ENCODE measurements around the gene MUC6. TPM values are rescaled to one million over a fixed set of nuclear protein-coding genes. Genes with fewer than 3 reads are reported as not detected.

The MUC6 gene
- total RNA-seq, 1 donor from 2014 or later: 1.0 TPM

GRCh38 chr11:1012740-1013630 lies 23.5 kb downstream of the MUC6 start:
- ATAC-seq (no peak), DNase-seq (ENCODE audit: low spot score) (no peak)

GRCh38 chr11:1012291-1012690 lies 24.2 kb downstream of the MUC6 start:
- ATAC-seq: no peak
- no peak for DNase-seq (ENCODE audit: low spot score)

GRCh38 chr11:1011320-1011698 lies 25.2 kb downstream of the MUC6 start:
- DNase-seq (ENCODE audit: low spot score) (no peak), ATAC-seq (no peak)

GRCh38 chr11:1010551-1011319 lies 25.8 kb downstream of the MUC6 start:
- ATAC-seq (no peak), DNase-seq (ENCODE audit: low spot score) (no peak)

- DNase-seq (ENCODE audit: low spot score) (no peak), ATAC-seq (no peak)
Measured at GRCh38 chr11:1009991-1010390, 26.5 kb downstream of the MUC6 start.

GRCh38 chr11:1009371-1009770 lies 27.1 kb downstream of the MUC6 start:
- no peak for DNase-seq (ENCODE audit: low spot score)
- ATAC-seq: no peak

- ATAC-seq (no peak), DNase-seq (ENCODE audit: low spot score) (no peak)
Measured at GRCh38 chr11:1008803-1009145, 27.7 kb downstream of the MUC6 start.

GRCh38 chr11:1008001-1008802 lies 28.3 kb downstream of the MUC6 start:
- ATAC-seq (no peak), DNase-seq (ENCODE audit: low spot score) (no peak)

- ATAC-seq: no peak
- no peak for DNase-seq (ENCODE audit: low spot score)
Measured at GRCh38 chr11:1007279-1007678, 29.2 kb downstream of the MUC6 start.

- DNase-seq (ENCODE audit: low spot score) (no peak), ATAC-seq (no peak)
Measured at GRCh38 chr11:1006762-1007161, 29.8 kb downstream of the MUC6 start.

GRCh38 chr11:1005928-1006327 lies 30.6 kb downstream of the MUC6 start:
- DNase-seq (ENCODE audit: low spot score): no peak
- no peak for ATAC-seq

- ATAC-seq: no peak
- DNase-seq (ENCODE audit: low spot score): no peak
Measured at GRCh38 chr11:1003159-1003558, 33.4 kb downstream of the MUC6 start.

GRCh38 chr11:1002406-1002984 lies 34.0 kb downstream of the MUC6 start:
- DNase-seq (ENCODE audit: low spot score) (no peak), ATAC-seq (no peak)

- DNase-seq (ENCODE audit: low spot score) (no peak), ATAC-seq (no peak)
Measured at GRCh38 chr11:1001617-1002405, 34.7 kb downstream of the MUC6 start.

GRCh38 chr11:1000357-1001278 lies 35.9 kb downstream of the MUC6 start:
- ATAC-seq: no peak
- DNase-seq (ENCODE audit: low spot score): no peak

- ATAC-seq (peak; percentile 73), DNase-seq (ENCODE audit: low spot score) (peak; percentile 55)
Measured at GRCh38 chr11:999009-999408, 37.5 kb downstream of the MUC6 start.

- DNase-seq (ENCODE audit: low spot score) (no peak), ATAC-seq (no peak)
Measured at GRCh38 chr11:997907-998306, 38.6 kb downstream of the MUC6 start.

- ATAC-seq (no peak), DNase-seq (ENCODE audit: low spot score) (no peak)
Measured at GRCh38 chr11:996681-997080, 39.8 kb downstream of the MUC6 start.

- DNase-seq (ENCODE audit: low spot score) (no peak), ATAC-seq (no peak)
Measured at GRCh38 chr11:995752-996420, 40.6 kb downstream of the MUC6 start.

Data from left lobe of liver (tissue), 2 donors.